ENCODE measurements around the gene CDV3.

DNA sequence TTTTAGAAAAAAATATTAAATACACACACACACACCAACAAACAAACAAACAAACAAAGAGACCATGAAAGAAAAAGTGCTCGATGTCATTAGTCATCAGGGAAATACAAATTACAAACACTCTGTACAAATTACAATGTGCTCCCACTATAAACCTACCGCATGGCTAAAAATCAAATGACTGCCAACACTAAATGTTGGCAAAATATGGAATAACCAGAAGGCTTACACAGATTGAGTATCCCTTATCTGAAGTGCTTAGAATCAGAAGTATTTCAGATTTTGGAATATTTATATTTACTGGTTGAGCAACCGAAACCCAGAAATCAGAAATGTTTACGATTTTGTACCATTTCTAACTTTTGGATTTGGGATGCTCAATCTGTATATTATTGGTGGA is 33.4 kb downstream of the CDV3 start:
- TF ChIP-seq, protein P1, sequence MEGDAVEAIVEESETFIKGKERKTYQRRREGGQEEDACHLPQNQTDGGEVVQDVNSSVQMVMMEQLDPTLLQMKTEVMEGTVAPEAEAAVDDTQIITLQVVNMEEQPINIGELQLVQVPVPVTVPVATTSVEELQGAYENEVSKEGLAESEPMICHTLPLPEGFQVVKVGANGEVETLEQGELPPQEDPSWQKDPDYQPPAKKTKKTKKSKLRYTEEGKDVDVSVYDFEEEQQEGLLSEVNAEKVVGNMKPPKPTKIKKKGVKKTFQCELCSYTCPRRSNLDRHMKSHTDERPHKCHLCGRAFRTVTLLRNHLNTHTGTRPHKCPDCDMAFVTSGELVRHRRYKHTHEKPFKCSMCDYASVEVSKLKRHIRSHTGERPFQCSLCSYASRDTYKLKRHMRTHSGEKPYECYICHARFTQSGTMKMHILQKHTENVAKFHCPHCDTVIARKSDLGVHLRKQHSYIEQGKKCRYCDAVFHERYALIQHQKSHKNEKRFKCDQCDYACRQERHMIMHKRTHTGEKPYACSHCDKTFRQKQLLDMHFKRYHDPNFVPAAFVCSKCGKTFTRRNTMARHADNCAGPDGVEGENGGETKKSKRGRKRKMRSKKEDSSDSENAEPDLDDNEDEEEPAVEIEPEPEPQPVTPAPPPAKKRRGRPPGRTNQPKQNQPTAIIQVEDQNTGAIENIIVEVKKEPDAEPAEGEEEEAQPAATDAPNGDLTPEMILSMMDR (IDR thresholded peaks at IDR 0.05 in 4 of 5, conservative IDR thresholded peaks at IDR 0.05 in 1 of 5), result no peak
- TF ChIP-seq POLR2A (IDR thresholded peaks at IDR 0.05), result no peak

All from gastrocnemius medialis (tissue), 4 donors.